ENCODE measurements around the gene AMD1.
"Not testable (repeated sequence)": the region's sequence is repeated elsewhere in the genome, so short reads cannot be mapped to it uniquely, and the experiment has no call there.

The AMD1 gene

DNA sequence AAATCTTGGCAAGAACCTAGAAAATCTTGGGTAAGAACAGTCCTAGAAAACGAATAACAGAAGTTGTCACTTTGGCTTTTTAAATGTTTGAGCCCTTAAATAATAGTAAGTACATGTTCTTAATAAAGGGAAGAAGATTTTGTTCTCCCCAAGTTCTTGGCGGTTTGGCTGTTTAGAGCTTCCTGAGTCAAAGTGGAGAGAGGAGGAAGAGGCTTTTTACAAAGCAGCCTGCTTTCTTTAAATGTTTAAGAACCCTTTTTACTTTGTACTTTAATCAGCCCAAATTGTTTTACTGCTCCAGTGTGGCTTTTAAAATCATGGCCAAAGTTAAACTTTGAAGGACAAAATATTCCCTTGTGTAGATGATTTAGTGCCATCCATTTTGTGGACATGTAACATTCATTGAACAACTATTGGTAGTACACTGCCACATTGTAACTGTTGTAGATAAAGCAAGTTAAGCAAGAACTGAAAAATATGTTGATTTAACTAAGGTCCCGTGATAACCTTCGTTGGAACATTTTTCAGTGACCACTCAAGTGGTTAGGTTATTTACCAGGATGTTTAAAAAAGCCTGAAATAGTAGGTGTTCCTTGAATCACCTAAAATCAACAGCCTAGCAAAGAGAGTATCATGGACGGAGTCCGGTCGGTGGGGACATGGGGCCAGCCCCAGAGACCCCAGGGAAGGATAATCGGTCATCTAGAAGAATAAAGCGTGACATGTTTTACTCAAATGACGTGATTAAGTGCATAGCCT is 2.4 kb downstream of the AMD1 start:
- peak overlapping the region; percentile 83 for H3K27ac ChIP-seq
- DNase-seq (ENCODE audit: low read depth, low spot score) = no peak

DNA sequence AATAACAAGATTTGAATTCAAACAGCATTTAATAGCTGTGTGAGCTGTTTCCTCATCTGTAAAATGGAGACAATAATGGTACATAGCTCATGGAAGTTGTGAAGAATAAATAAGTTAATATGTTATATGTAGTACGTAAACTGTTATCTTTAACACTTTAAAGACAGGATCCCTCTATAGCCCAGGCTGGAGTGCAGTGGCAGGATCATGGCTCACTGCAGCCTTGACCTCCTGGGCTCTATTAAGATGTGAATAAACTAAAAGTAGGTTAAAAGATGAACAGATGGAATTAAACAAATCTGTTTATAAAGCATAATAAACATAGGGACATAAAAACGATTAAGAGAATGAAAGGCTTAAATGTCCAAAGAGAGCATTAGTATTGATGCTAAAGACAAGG is 3.0 kb downstream of the AMD1 start:
- no peak for DNase-seq (ENCODE audit: low read depth, low spot score)
- no peak overlapping the region for H3K27ac ChIP-seq

DNA sequence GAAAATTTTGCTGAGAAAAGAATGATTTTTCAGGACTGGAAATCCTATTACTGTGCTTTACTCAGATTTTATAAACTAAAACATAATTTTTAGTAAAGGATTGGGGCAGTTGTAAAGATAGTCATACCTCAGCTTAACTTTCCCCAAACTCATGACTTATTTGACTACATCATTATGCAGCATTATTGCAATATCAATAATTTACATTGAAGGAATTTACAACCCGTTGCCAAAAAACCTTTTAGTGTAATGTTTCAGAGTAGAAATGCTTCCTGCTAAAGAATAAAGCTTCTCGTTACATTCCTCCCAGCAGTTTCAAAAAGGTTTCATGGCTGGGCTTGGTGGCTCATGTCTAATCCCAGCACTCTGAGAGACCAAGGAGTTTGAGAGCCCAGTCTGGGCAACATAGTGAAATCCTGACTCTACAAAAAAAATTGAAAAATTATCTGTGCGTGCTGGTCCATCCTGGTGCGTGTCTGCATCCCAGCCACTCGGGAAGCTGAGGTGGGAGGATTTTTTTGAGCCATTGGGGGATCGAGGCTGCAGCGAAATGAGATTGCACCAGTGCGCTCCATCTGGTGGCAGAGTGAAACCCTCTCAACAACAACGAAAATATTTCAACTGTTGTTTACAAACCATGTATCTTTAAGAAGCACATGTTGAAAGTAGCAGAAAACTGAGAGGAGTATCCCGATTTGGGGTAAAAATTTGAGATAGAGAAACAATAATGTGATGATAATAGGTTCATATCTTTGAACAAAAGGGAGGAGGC is 4.4 kb downstream of the AMD1 start:
- peak overlapping the region; percentile 20 for H3K27ac ChIP-seq
- no peak for DNase-seq (ENCODE audit: low read depth, low spot score)

DNA sequence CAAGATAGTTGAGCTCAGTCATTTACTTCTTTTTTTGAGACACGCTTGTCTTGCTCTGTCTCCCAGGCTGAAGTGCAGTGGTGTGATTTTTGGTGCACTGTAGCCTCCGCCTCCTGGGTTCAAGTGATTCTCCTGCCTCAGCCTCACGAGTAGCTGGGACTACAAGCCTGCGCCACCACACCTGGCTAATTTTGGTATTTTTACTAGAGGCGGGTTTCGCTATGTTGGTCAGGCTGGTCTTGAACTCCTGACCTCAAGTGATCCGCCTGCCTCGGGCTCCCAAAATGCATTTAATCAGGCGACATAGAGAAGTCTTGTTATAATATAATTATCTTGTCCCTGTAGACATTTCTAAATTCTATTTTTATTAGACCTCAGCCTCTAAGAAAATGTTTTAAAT is 6.1 kb downstream of the AMD1 start:
- no peak for DNase-seq (ENCODE audit: low read depth, low spot score)
- no peak overlapping the region for H3K27ac ChIP-seq

DNA sequence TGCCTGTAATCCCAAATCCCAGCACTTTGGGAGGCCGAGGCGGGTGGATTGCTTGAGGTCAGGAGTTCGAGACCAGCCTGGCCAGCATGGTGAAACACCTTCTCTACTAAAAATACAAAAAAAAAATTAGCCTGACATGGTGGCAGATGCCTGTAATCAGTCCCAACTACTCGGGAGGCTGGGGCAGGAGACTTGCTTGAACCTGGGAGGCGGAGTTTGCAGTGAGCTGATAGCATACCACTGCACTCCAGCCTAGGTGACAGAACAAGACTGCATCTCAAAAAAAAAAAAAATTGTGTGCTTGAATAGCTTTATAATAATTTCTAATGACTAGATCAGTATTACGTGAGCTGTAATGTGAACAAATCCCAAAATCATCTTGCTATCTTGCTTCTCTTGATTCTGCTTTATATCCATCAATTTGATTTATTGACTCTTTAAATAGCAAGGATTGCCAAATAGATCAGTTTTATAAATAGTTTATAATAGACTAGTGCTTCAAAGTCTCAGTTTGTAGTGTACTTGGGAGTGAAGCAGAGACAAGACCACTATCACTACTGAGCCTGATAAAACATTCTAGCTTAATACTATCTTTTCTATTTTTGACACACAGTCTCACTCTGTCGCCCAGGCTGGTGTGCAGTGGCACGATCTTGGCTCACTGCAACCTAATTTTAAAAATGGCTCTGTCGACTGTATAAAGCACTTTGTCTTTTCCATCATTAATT is 7.1 kb downstream of the AMD1 start:
- no peak for DNase-seq (ENCODE audit: low read depth, low spot score)

DNA sequence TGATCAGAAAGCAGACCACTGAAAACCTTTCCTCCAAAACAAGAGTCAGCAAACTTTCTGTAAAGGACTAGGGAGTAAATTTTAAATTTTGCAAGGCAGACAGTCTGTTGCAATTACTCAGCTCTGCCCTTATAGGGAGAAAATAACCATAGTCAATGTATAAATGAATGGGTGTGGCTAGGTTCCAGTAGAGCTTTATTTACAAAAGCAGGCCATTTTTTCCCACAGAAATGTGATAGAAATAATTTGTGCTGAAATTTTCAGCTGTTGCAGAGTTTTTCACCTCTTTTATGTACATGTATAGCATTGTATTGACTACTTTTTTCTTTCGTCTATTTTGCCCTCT is 7.7 kb downstream of the AMD1 start:
- H3K27ac ChIP-seq = no peak overlapping the region
- no peak for DNase-seq (ENCODE audit: low read depth, low spot score)

More for the DNA sequence above, 7.1 kb downstream of the AMD1 start:
- H3K27ac ChIP-seq = no peak overlapping the region

DNA sequence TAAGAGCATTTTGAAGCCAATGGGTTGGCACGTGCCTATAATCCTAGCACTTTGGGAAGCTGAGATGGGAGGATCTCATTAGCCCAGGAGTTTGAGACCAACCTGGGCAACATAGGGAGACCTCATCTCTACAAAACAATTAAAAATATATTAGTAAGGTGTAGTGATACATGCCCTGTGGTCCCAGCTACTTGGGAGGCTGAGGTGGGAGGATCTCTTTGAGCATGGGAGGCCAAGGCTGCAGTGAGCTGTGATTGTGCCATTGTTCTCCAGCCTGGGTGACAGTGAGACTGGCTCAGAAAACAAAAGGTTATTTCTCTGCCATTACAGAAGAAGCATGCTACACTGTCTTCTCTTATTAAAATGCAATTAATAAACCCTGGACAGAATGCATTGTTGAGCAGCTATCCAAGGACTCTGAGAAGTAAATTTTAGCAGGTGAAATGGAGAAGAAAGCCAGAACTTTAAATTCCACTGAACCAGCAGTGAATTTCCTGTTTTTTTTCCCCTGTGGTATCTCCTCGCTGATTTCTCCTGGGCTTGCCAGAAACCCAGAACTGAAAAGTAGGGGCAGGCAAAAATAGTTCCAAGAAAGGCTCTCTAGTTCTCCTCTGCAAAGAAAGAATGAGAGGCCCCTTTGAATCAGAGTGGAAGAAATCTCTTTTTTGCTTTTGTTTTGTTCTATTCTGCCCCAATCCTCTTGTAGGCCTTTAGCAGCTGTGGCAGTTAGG is 8.4 kb downstream of the AMD1 start:
- DNase-seq (ENCODE audit: low read depth, low spot score) = no peak
- H3K27ac ChIP-seq = peak overlapping the region; percentile 36

DNA sequence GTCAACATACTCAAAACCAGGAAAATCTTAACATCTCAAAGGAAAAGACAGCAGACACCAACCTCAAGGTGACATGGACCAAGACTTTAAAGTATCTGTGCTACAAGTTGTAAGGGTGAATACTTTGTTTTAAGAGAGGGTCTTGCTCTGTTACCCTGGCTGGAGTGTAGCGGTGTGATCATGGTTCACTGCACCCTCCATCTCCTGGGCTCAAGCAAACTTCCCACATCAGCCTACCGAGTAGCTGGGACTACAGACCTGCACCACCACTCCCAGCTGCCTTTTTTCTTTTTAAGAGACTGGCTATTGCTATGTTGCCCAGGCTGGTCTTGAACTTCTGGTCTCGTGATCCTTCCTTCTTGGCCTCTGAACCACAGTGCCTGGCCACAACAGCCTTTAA is 9.7 kb downstream of the AMD1 start:
- peak overlapping the region; percentile 36 for H3K27ac ChIP-seq
- no peak for DNase-seq (ENCODE audit: low read depth, low spot score)

DNA sequence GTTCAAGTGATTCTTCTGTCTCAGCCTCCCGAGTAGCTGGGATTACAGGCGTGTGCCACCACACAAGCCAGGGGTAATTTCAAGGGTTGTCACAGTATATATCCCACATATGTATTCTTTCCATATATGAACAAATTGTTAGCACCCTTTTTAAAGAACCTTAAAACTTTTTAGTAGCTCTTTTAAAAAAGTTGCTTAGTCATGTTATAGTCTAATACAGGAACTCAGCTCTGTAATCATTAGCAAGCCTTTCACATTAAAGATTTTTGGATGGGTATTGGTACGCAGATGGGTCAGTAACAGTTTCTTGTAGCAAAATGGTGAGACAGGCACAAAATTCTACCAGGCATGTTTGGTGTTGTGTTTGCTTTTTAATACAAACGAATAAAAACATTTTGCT is 10.9 kb downstream of the AMD1 start:
- DNase-seq (ENCODE audit: low read depth, low spot score) = no peak
- H3K27ac ChIP-seq = peak overlapping the region; percentile 1

DNA sequence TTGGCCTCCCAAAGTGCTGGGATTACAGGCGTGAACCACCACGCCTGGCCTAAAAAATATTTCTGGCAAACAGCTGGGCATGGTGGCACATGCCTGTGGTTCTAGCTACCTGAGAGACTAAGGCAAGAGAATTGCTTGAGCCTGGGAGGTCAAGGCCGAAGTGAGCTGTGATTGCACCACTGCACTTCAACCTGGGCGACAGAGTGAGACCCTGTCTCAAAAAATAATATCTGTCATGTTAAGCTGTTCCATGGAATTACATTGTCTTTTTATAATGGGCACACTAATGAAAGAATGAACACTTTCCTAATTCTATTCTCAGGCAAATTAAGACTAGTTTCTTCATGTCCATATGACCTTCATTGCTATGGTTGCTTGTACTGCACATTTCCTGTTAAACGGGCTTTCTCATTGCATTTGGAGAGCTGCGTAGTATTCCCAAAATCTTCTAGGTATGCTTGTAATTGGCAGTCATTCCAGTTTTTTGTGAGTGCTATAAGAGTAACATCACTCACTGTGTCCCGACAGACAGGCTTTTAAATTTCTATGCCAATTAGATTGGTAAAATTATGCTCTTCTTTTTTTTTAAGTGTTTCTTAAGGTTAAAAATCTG is 12.1 kb downstream of the AMD1 start:
- H3K27ac ChIP-seq = peak overlapping the region; percentile 2
- no peak for DNase-seq (ENCODE audit: low read depth, low spot score)

DNA sequence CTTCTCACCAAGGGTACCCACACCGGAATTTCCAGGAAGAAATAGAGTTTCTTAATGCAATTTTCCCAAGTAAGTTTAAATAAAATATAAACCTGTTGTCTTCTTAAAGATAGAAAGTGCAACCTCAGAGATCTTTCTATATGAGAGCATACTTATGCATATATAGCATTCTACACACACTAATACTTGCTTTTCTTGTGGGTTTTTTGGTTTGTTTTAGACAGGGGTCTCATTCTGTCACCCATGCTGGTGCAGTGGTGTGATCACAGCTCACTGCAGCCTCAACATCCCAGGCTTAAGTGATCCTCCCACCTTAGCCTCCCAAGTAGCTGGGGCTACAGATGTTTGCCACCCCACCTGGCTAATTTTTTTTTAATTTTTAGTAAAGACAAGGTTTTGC is 15.7 kb downstream of the AMD1 start:
- H3K27ac ChIP-seq = no peak overlapping the region
- no peak for DNase-seq (ENCODE audit: low read depth, low spot score)

DNA sequence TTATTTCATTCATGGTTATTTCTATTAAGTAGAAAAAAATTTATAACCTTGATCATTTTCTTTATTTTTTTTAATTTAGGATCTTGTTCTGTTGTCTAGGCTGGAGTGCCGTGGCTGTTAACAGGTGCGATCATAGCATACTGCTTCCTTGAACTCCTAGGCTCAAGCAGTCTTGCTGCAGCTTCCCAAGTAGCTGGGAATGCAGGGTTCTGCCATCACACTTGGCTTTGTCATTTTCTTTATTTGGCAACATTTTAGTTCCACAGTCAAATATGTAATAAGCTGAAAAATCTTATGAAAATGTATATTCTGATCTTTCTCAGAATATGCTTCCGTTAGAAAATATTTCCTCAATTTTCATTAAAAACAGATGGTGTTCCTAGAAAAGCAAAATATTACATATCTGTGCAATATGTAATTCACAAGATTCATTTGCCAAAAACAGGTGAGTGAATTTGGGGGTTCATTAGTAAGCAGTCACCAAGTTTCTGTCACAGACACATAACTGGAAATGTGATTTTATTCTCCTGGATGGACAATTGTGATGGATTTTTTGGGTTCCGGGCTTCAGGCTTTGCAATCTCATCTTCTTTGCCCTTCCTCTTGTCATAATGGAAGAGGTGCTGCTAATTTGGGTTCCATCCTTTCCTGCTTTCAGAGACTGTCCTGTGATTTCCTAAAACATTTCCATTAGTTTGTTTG is 21.5 kb downstream of the AMD1 start:
- no peak for DNase-seq (ENCODE audit: low read depth, low spot score)
- H3K27ac ChIP-seq = no peak overlapping the region

DNA sequence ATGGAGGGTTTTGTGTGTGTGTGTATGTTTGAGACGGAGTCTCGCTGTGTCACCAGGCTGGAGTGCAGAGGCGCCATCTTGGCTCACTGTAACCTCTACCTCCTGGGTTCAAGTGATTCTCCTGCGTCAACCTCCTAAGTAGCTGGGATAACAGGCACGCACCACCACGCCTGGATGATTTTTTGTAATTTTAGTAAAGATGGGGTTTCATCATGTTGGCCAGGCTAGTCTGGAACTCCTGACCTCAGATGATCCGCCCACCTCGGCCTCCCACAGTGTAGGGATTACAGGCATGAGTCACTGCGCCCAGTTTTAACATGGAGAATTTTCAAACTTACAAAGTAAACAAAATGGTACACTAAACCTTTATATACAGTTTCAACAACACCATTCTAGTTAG is 22.8 kb downstream of the AMD1 start:
- no peak for DNase-seq (ENCODE audit: low read depth, low spot score)
- H3K27ac ChIP-seq = no peak overlapping the region

DNA sequence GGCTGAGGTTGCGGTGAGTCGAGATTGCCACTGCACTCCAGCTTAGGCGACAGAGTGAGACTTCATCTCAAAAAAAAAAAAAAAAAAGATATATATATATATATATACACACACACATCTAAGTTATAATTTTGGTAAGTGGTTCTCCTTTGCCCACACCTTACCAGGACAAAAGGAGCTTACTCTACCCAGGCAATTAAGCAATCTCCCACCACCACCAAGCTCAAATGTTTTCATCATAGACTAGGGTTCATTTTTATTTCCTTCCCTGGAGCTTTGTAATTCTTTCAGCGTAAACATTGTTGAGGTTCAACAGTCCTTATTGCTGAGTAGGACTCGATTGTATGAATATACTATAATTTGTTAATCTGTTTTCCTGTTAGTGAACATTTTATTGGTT is 23.5 kb downstream of the AMD1 start:
- no peak for DNase-seq (ENCODE audit: low read depth, low spot score)
- H3K27ac ChIP-seq = no peak overlapping the region

DNA sequence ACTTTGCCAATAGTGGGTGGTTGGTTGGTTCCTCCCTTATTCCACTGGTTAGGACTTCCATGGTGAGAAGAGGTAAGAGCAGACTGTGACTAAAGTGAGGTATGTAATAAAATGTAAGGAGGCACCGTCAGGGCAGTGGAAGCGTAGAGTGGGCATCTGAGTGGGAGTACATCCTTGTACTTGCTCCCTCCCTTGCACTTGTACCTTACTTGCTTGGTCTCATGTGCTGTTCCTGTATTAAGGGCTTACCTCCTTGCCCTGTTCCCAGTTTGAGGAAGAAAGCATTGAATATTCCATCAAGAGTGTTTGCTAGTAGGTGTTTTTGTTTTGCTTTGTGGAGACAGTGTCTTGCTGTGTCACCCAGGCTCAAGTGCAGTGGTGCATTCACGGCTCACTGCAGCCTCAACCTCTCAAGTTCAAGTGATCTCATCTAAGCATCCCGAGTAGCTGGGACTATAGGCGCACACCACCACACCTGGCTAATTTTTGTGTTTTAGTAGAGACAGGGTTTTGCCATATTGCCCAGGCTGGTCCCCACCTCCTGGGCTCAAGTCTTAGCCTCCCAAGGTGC is 25.5 kb downstream of the AMD1 start:
- no peak for DNase-seq (ENCODE audit: low read depth, low spot score)
- no peak overlapping the region for H3K27ac ChIP-seq

DNA sequence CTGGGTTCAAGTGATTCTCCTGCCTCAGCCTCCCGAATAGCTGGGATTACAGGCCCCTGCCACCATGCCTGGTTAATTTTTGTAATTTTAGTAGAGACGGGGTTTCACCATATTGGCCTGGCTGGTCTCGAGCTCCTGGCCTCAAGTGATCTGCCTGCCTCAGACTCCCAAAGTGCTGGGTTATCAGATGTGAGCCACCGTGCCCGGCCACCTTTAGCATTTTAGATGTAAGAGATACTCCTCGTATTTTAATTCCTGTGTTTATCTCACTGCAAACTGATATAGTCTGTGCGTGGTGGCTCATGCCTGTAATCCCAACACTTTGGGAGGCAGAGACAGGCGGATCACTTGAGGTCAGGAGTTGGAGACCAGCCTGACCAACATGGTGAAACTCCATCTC is 27.0 kb downstream of the AMD1 start:
- DNase-seq (ENCODE audit: low read depth, low spot score); H3K27ac ChIP-seq: not testable (repeated sequence)

DNA sequence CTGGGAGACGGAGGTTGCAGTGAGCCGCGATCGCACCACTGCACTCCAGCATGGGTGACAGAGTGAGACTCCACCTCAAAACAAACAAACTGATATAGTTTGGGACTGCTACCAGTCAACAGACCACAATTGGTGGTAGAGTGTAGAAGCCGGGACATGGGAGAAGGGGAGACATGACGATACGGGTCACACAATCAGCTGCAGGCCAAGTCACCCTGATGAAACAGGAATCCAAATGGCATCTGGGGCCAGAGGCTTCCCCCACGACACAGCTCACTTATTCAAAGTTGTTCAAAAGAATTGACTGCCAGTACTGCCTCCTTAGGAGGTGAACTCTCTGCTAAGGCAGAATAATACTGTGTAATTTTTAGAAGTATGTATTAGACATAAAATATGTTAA is 27.5 kb downstream of the AMD1 start:
- H3K27ac ChIP-seq = no peak overlapping the region
- no peak for DNase-seq (ENCODE audit: low read depth, low spot score)

DNA sequence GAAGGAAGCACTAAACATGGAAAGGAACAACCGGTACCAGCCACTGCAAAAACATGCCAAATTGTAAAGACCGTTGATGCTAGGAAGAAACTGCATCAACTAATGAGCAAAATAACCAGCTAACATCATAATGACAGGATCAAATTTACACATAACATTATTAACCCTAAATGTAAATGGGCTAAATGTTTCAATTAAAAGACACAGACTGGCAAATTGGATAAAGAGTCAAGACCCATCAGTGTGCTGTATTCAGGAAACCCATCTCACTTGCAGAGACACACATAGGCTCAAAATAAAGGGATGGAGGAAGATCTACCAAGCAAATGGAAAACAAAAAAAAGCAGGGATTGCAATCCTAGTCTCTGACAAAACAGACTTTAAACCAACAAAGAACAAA is 31.7 kb downstream of the AMD1 start:
- not testable (repeated sequence) for DNase-seq (ENCODE audit: low read depth, low spot score); H3K27ac ChIP-seq

DNA sequence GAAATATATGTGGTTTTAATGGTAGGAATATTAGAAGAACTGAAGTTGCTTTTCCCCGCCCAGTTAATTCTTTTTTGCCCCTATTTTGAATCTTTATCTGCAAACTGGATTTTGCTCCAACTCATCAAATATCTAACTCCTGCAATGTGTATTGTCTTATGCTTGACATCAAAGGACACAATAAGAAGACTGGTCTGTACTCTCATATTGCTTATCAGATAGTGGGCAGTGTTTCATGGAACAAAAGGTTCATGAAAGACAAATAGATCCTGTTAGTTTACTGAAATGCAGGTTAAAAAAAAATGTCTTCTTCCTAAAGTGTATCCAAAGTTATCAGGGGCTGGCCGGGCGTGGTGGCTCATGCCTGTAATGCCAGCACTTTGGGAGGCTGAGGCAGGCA is 56.2 kb downstream of the AMD1 start:
- no peak overlapping the region for H3K27ac ChIP-seq
- no peak for DNase-seq (ENCODE audit: low read depth, low spot score)
